ENCODE data around the gene ZNF568. TPM values are rescaled to one million over a fixed set of nuclear protein-coding genes. Genes with fewer than 3 reads are reported as not detected.

ZNF568 gene
- total RNA-seq (2014; rRNA removed), result 10.8 and 11.3 TPM in 2 replicates
- polyA plus RNA-seq (2012), result 3.9 TPM

- peak; percentile 91 for DNase-seq (ENCODE audit: low read depth)
These were observed at the start of gene ZNF568, which contains the start of gene ZNF829 for GRCh38 chr19:36915992-36916830. Gene ZNF568, plus strand, starts transcription at chr19:36916332. Its CDS starts 6,439 bp downstream, at chr19:36922771. Gene ZNF829, minus strand, starts transcription at chr19:36916291. Its CDS starts 1,124 bp downstream, at chr19:36915167.

DNA sequence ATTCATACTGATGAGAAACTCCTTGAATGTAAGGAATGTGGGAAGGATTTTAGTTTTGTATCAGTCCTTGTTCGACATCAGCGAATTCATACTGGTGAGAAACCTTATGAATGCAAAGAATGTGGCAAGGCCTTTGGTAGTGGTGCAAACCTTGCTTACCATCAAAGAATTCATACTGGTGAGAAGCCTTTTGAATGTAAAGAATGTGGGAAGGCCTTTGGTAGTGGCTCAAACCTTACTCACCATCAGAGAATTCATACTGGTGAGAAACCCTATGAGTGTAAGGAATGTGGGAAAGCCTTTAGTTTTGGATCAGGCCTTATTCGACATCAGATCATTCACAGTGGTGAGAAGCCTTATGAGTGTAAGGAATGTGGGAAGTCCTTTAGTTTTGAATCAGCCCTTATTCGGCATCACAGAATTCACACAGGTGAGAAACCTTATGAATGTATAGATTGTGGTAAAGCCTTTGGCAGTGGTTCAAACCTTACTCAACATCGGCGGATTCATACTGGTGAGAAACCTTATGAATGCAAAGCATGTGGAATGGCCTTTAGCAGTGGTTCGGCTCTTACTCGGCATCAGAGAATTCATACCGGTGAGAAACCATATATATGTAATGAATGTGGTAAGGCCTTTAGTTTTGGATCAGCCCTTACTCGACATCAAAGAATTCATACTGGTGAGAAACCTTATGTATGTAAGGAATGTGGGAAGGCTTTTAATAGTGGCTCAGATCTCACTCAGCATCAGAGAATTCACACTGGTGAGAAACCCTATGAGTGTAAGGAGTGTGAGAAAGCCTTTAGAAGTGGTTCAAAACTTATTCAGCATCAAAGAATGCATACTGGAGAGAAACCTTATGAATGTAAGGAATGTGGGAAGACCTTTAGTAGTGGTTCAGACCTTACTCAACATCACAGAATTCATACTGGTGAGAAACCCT lies 38.9 kb upstream of the ZNF568 start:
- DNase-seq (ENCODE audit: low read depth), result peak; percentile 2

DNA sequence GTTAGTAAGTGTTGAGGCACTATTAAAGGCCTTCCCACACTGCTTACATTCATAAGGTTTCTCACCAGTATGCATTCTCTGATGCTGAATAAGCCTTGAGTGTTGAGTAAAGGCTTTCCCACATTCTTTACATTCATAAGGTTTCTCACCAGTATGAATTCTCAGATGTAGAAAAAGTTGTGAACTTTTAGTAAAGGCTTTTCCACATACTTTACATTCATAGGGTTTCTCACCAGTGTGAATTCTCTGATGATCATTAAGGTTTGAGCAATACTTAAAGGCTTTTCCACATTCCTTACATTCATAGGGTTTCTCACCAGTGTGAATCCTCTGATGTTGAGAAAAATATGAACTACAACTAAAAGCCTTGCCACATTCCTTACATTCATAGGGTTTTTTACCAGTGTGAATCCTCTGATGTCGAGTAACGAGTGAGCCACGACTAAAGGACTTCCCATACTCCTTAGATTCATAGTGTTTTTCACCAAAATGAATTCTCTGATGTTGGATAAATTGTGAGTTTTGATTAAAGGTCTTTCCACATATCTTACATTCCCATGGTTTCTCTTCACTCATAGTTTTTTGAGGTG lies 24.3 kb upstream of the ZNF568 start:
- peak; percentile 5 for DNase-seq (ENCODE audit: low read depth)

DNA sequence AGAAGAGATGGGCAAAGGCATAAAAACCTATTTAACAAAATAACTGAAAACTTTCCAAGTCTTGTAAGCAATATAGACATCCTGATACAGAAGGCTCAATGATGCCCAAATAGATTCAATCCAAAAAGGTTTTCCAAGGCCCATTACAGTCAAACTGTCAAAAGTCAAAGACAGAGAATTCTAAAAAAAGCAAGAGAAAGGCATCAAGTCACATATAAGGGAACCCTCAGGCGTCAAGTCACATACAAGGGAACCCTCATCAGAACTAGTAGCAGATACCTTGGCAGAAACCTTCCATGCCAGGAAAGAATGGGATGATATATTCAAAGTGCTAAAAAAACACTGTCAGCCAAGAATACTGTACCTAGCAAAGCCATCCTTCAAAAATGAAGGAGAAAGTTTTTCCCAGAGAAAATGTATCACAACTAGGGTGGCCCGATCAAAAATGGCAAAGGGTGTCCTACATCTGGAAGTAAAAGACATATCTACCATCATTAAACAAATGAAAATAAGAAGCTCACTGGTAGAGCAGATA lies 21.2 kb upstream of the ZNF568 start:
- no peak for DNase-seq (ENCODE audit: low read depth)

DNA sequence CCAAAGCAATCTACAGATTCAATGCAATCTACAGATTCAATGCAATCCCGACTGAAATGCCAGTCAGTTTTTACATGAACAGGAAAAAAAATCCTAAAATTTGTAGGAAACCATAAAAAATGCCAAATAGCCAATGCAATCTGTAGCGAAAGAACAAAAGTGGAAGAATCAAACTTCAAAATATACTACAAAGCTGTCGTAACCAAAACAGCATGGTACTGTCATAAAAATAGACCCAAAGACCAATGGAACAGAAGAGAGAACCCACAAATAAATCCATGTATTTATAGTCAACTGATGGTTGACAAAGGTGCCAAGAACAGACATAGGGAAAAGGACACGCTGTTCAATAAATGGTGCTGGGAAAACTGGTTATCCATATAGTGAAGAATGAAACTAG lies 17.7 kb upstream of the ZNF568 start:
- no peak for DNase-seq (ENCODE audit: low read depth)

DNA sequence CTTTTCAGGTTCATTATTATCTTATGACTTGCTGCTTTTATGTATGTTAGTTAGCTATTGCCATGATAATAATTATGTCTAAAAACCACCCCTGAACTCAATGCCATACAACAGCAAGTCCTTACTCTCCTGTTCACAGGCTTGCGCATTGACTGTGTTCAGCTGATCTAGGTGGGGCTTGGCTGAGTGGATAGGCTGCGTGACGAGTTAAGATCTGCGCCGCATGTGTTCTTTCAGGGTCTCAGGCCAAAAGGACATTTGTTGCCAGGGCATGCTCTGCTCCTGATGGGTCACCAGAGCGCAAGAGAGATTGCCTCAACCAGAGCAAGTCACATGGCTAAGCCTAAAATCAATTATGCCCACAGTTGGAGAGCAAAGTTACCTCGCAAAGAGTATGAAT lies 859 bp downstream of the ZNF568 start:
- DNase-seq (ENCODE audit: low read depth), result peak; percentile 69

- DNase-seq (ENCODE audit: low read depth), result no peak
These were observed 2.0 kb downstream of the ZNF568 start for GRCh38 chr19:36918090-36918489.

- no peak for DNase-seq (ENCODE audit: low read depth)
These were observed 15.6 kb downstream of the ZNF568 start for GRCh38 chr19:36931684-36932083.

DNA sequence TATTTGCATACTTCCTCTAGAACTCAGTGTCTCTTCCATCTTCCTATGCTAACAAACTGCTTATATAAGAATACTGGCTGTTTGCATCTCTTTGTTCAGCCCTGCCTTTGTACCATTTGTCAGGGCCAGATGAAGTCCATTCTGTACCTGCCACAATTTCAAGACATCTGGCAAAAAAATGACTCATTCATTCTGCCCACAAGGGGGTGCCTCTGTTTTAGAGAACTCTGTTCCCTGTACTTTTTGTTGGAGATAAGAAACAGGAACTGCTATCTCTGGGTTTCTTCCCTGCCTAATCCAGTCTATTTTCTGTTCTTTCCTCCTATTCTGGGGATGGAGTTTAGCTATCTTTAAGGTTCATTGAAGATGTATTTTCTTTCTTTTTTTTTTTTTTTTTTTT lies 23.0 kb downstream of the ZNF568 start:
- peak; percentile 32 for DNase-seq (ENCODE audit: low read depth)

DNA sequence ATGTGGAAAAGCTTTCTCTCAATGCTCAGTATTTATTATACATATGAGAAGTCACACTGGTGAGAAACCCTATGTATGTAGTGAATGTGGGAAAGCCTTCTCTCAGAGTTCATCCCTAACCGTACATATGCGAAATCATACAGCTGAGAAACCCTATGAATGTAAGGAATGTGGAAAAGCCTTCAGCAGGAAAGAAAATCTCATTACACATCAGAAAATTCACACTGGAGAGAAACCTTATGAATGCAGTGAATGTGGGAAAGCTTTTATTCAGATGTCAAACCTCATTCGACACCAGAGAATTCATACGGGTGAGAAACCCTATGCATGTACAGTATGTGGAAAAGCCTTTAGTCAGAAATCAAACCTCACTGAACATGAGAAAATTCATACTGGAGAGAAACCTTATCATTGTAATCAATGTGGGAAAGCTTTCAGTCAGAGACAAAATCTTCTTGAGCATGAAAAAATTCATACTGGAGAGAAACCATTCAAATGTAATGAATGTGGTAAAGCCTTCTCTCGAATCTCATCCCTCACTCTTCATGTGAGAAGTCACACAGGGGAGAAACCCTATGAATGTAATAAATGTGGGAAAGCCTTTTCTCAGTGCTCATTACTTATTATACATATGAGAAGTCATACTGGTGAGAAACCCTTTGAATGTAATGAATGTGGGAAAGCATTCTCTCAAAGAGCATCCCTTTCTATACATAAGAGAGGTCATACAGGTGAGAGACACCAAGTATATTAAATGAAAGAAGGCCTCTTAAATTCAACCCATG lies 34.4 kb downstream of the ZNF568 start:
- no peak for DNase-seq (ENCODE audit: low read depth)

- no peak for DNase-seq (ENCODE audit: low read depth)
These were observed 46.2 kb downstream of the ZNF568 start for GRCh38 chr19:36962346-36962745.

DNA sequence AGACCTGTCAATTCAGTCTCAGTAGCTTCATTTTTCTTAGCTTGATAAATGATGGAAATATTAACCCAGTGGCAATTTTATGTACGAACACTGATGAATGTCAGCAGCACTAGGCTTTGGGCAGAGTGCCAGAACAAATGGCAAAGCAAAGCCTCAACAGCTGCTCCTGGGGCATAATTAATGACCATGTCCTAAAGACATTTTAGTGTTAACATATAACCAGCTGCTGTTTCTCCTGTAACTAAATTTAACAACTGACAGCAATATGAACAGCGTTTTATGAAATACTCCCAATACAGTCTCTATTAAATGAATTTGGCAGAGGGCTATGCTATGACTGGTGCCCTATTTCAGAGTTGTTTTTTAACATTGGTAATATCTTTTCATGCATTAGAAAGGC lies 47.1 kb downstream of the ZNF568 start:
- peak; percentile 98 for DNase-seq (ENCODE audit: low read depth)

- no peak for DNase-seq (ENCODE audit: low read depth)
These were observed 56.4 kb downstream of the ZNF568 start for GRCh38 chr19:36972571-36972970.

- peak; percentile 56 for DNase-seq (ENCODE audit: low read depth)
These were observed 57.1 kb downstream of the ZNF568 start for GRCh38 chr19:36973021-36973843.

- DNase-seq (ENCODE audit: low read depth), result no peak
These were observed 57.7 kb downstream of the ZNF568 start for GRCh38 chr19:36973844-36974195.

DNA sequence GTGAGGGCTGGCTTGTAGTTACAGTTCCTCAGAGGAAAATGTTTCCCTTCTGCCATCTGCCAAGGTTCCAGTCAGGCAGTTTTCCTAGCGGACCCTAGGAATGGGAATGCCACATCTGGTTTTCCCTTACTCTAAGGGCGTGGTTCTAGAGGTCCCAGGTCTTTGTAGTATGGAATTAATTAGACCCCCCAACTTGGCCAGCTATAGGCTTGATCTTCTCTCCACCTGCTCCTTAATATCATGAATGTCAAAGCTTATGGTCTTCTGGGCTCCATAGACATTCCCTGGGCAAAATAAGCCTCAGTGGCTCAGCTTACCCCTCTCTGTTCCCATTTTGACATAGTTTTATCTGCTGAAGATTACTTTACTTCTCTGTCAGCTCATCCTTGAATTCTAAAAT lies 70.0 kb downstream of the ZNF568 start:
- no peak for DNase-seq (ENCODE audit: low read depth)

GRCh38 chr19:36986601-36987000 lies 70.5 kb downstream of the ZNF568 start:
- DNase-seq (ENCODE audit: low read depth), result no peak

- DNase-seq (ENCODE audit: low read depth), result no peak
These were observed 71.0 kb downstream of the ZNF568 start for GRCh38 chr19:36987091-36987490.

- DNase-seq (ENCODE audit: low read depth), result no peak
These were observed 81.2 kb downstream of the ZNF568 start for GRCh38 chr19:36997152-36997842.
